HEK293 (cell line): ENCODE data around the gene LRFN2.

Experiments used
- CTCF ChIA-PET: fragments of 350-600 bp; formaldehyde crosslinking; extraction: SDS; loops from one replicate; lab custom pipeline; 2021; ENCODE audit warnings: antibody characterized with exemption; lab: Yijun Ruan, JAX
- POLR2A ChIA-PET: fragments of 300-600 bp; formaldehyde crosslinking; extraction: SDS; loops from one replicate; lab custom pipeline; 2020; ENCODE audit warnings: antibody characterized with exemption, inconsistent platforms; lab: Yijun Ruan, JAX
- H3K27ac ChIP-seq: fragments of 200-500 bp; sonication (Bioruptor generic); 2 replicates; pipeline ENCODE4 v1.5.1; 2014; ENCODE audit warnings: low read depth, low read length, control low read depth, inconsistent platforms; ENCODE audit errors: extremely low read depth
- H3K36me3 ChIP-seq, 2 experiments: fragments of 200-500 bp in 1 of 2; sonication (Bioruptor generic) in 1 of 2; 1 replicate in 1 of 2; 2 replicates in 1 of 2; pipeline ENCODE4 v1.5.1; 2014 to 2017; ENCODE audit warnings: inconsistent platforms in 2 of 2, low read length in 2 of 2; ENCODE audit not compliant: control insufficient read depth in 2 of 2, insufficient read depth in 1 of 2
- H3K4me1 ChIP-seq: fragments of 200-500 bp; sonication (Bioruptor generic); 2 replicates; pipeline ENCODE4 v1.5.1; 2014; ENCODE audit warnings: mild to moderate bottlenecking, low read length, inconsistent platforms; ENCODE audit not compliant: control insufficient read depth, insufficient read depth
- H3K4me3 ChIP-seq: 2 replicates; pipeline ENCODE4 v1.5.1; 2011; ENCODE audit warnings: low read depth, mild to moderate bottlenecking, control low read depth, low read length, moderate library complexity
- H3K9me3 ChIP-seq: fragments of 200-500 bp; sonication (Bioruptor generic); 2 replicates; pipeline ENCODE4 v1.5.1; 2014; ENCODE audit warnings: low read depth, low read length, inconsistent platforms; ENCODE audit not compliant: control insufficient read depth, insufficient read depth
- REST ChIP-seq: fragments of 450-650 bp; formaldehyde crosslinking; IDR thresholded peaks from 2 replicates; pipeline ENCODE4 v1.5.1; 2016; ENCODE audit warnings: missing biosample characterization, missing genetic modification characterization
- SP2 ChIP-seq: fragments of 450-650 bp; formaldehyde crosslinking; IDR thresholded peaks from 2 replicates; pipeline ENCODE4 v1.5.1; 2016; ENCODE audit warnings: missing biosample characterization, missing genetic modification characterization
- ZBTB20 ChIP-seq: fragments of 450-650 bp; formaldehyde crosslinking; IDR thresholded peaks from 2 replicates; pipeline ENCODE4 v1.5.1; 2016; ENCODE audit warnings: missing biosample characterization, missing genetic modification characterization
- ZNF175 ChIP-seq: fragments of 450-650 bp; formaldehyde crosslinking; IDR thresholded peaks from 2 replicates; pipeline ENCODE4 v1.5.1; 2016; ENCODE audit warnings: missing biosample characterization, missing genetic modification characterization
- ZNF18 ChIP-seq: fragments of 450-650 bp; formaldehyde crosslinking; IDR thresholded peaks from 2 replicates; pipeline ENCODE4 v1.5.1; 2016; ENCODE audit warnings: missing biosample characterization, missing genetic modification characterization
- ZNF248 ChIP-seq: fragments of 450-650 bp; formaldehyde crosslinking; IDR thresholded peaks from 2 replicates; pipeline ENCODE4 v1.5.1; 2017; ENCODE audit warnings: missing biosample characterization, missing genetic modification characterization
- ZNF280D ChIP-seq: fragments of 450-650 bp; formaldehyde crosslinking; IDR thresholded peaks from 2 replicates; pipeline ENCODE4 v1.5.1; 2016; ENCODE audit warnings: missing biosample characterization, missing genetic modification characterization
- ZNF350 ChIP-seq: fragments of 450-650 bp; formaldehyde crosslinking; IDR thresholded peaks from 2 replicates; pipeline ENCODE4 v1.5.0; 2017; ENCODE audit warnings: missing biosample characterization, mild to moderate bottlenecking, missing genetic modification characterization
- ZNF791 ChIP-seq: fragments of 450-650 bp; formaldehyde crosslinking; IDR thresholded peaks from 2 replicates; pipeline ENCODE4 v1.5.1; 2016; ENCODE audit warnings: missing biosample characterization, missing genetic modification characterization
- TF ChIP-seq, protein P1 (sequence below): fragments of 450-650 bp; formaldehyde crosslinking; IDR thresholded peaks from 2 replicates; pipeline ENCODE4 v1.5.1; 2016; ENCODE audit warnings: missing biosample characterization, missing genetic modification characterization
- TF ChIP-seq, protein P2 (sequence below): fragments of 450-650 bp; formaldehyde crosslinking; IDR thresholded peaks from 2 replicates; pipeline ENCODE4 v1.5.1; 2016; ENCODE audit warnings: missing biosample characterization, missing genetic modification characterization, borderline replicate concordance
- TF ChIP-seq, protein P3 (sequence below): fragments of 450-650 bp; IDR thresholded peaks from 2 replicates; pipeline ENCODE4 v1.5.1; 2018; ENCODE audit warnings: missing biosample characterization, missing genetic modification characterization

Gene LRFN2

GRCh38 chr6:40391851-40392517, 195.2 kb downstream of the LRFN2 start:
- H3K4me3 ChIP-seq: no peak overlapping the region
- no peaks in the 10 kb centered on the region for H3K9me3 ChIP-seq
- ChIA-PET POLR2A (no interaction called here), CTCF (no interaction called here)
- no peak overlapping the region for H3K27ac ChIP-seq
- TF ChIP-seq ZNF18 (tag by site-specific recombination) (no peak), ZNF791 (tag by site-specific recombination) (no peak), ZNF175 (no peak), ZNF350 (no peak), ZNF248 (no peak), ZBTB20 (no peak), SP2 (tag by site-specific recombination) (no peak), ZNF280D (tag by site-specific recombination) (no peak), REST (tag by site-specific recombination) (no peak)
- TF ChIP-seq, protein P1, sequence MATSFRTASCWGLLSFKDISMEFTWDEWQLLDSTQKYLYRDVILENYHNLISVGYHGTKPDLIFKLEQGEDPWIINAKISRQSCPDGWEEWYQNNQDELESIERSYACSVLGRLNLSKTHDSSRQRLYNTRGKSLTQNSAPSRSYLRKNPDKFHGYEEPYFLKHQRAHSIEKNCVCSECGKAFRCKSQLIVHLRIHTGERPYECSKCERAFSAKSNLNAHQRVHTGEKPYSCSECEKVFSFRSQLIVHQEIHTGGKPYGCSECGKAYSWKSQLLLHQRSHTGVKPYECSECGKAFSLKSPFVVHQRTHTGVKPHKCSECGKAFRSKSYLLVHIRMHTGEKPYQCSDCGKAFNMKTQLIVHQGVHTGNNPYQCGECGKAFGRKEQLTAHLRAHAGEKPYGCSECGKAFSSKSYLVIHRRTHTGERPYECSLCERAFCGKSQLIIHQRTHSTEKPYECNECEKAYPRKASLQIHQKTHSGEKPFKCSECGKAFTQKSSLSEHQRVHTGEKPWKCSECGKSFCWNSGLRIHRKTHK (tag by site-specific recombination): no peak
- TF ChIP-seq, protein P2, sequence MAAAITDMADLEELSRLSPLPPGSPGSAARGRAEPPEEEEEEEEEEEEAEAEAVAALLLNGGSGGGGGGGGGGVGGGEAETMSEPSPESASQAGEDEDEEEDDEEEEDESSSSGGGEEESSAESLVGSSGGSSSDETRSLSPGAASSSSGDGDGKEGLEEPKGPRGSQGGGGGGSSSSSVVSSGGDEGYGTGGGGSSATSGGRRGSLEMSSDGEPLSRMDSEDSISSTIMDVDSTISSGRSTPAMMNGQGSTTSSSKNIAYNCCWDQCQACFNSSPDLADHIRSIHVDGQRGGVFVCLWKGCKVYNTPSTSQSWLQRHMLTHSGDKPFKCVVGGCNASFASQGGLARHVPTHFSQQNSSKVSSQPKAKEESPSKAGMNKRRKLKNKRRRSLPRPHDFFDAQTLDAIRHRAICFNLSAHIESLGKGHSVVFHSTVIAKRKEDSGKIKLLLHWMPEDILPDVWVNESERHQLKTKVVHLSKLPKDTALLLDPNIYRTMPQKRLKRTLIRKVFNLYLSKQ (tag by site-specific recombination): no peak
- TF ChIP-seq, protein P3, sequence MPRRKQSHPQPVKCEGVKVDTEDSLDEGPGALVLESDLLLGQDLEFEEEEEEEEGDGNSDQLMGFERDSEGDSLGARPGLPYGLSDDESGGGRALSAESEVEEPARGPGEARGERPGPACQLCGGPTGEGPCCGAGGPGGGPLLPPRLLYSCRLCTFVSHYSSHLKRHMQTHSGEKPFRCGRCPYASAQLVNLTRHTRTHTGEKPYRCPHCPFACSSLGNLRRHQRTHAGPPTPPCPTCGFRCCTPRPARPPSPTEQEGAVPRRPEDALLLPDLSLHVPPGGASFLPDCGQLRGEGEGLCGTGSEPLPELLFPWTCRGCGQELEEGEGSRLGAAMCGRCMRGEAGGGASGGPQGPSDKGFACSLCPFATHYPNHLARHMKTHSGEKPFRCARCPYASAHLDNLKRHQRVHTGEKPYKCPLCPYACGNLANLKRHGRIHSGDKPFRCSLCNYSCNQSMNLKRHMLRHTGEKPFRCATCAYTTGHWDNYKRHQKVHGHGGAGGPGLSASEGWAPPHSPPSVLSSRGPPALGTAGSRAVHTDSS (tag by site-specific recombination): no peak
- no peaks in the 10 kb centered on the region for H3K4me1 ChIP-seq
- no peaks in the 10 kb centered on the region for H3K36me3 ChIP-seq
